HG03575 (cell line): ENCODE data around the gene TMEM191C.
"Not testable (repeated sequence)": the region's sequence is repeated elsewhere in the genome, so short reads cannot be mapped to it uniquely, and the experiment has no call there.

Experiments
- ATAC-seq: cut with Tn5 transposase; IDR thresholded peaks from one replicate; pipeline ENCODE4 v1.9.1; 2021; ENCODE audit not compliant: unreplicated experiment, insufficient number of reproducible peaks, low FRiP score; ENCODE audit errors: extremely low read depth

The TMEM191C gene

DNA sequence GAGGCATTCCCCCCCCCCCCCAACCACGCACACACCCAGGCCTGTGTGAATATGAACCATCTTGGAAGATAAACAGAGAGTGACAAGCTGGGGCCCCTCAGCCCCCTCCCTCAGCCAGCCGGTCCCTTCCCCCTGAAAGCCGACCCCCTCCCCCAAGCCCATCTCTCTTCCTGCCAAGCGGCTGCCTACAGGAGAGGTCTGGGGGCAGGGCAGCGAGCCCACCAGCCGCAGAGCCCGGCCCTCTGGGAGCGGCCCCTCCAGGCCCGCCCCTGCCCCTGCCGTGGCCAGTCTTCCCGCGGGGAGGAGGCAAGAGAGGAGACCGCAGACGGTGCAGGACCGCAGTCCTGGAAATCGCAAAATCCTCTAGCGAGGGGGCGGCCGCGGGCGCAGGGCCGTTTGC, 49.3 kb downstream of the TMEM191C start:
- not testable (repeated sequence) for ATAC-seq

DNA sequence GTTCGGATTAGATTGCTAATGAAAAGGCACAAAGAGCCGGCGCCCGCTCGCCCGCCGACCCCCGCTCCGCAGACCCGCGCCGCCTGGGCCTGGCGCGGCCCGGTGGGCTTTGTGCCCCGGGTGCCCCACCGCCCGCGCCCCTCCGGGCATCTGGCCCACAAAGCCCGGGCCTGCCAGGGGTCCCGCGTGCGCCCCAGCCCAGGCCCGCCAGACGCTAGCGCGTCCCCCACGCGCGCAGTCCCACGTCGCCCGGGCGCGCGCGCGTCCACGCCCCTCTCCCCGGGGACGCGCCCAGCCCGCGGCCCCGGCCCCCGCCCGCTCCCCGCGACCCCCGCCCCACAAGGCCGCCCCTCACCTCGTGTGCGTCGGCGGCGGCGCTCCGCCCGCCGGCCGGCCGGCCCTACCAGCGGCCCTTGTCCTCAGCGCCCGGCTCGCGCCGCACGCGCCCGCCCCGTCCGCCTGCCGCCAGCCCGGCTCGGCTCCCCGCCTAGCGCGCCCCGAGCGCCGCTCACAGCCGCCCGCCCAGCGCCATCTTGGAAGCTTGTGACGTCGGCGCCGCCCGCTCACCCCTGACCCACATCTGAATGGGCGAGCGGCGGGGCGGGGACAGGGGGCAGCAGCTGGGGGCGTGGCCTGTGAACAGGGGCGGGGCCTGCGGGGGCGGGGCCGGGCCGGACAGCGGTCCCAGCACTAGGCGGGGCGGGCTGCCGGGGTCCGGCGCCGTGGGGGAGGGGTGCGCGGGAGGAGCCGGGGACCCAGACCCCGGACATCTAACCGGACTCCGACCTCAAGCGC, 50.0 kb downstream of the TMEM191C start:
- not testable (repeated sequence) for ATAC-seq
